Neuron (in vitro differentiated cells): Measurements from ENCODE around the gene MEDAG.

ENCODE experiments used
- H2AFZ ChIP-seq: one replicate; pipeline ENCODE4 v1.6.1; 2013; ENCODE audit warnings: low read depth, mild to moderate bottlenecking, inconsistent platforms, low read length, moderate library complexity
- H3K27me3 ChIP-seq: one replicate; pipeline ENCODE4 v1.6.1; 2013; ENCODE audit warnings: low read length; ENCODE audit not compliant: insufficient read depth
- H3K36me3 ChIP-seq: one replicate; pipeline ENCODE4 v1.6.1; 2013; ENCODE audit warnings: low read length; ENCODE audit not compliant: insufficient read depth
- H3K4me1 ChIP-seq: one replicate; pipeline ENCODE4 v1.6.1; 2013; ENCODE audit warnings: low read length; ENCODE audit not compliant: insufficient read depth
- H3K4me3 ChIP-seq: 2 replicates; pipeline ENCODE4 v1.5.1; 2013; ENCODE audit warnings: mild to moderate bottlenecking, low read length, moderate library complexity
- H3K9me3 ChIP-seq: one replicate; pipeline ENCODE4 v1.6.1; 2013; ENCODE audit warnings: low read length

Gene MEDAG

GRCh38 chr13:30904043-30904442 lies 2.0 kb upstream of the MEDAG start:
- no peaks in the 10 kb centered on the region for H3K9me3 ChIP-seq
- H3K4me1 ChIP-seq: no peaks in the 10 kb centered on the region
- no peak overlapping the region for H3K4me3 ChIP-seq
- H3K36me3 ChIP-seq: no peaks in the 10 kb centered on the region
- H3K27me3 ChIP-seq: no peaks in the 10 kb centered on the region
- H2AFZ ChIP-seq: no peak overlapping the region

- Histone ChIP-seq H3K4me1 (no peaks in the 10 kb centered on the region), H3K4me3 (no peak overlapping the region), H3K36me3 (no peaks in the 10 kb centered on the region)
Observed at GRCh38 chr13:30906411-30907051, 460 bp downstream of the MEDAG start.

GRCh38 chr13:30907121-30907861 lies 1.2 kb downstream of the MEDAG start:
- Histone ChIP-seq H2AFZ (no peak overlapping the region), H3K4me1 (no peaks in the 10 kb centered on the region), H3K4me3 (no peak overlapping the region), H3K36me3 (no peaks in the 10 kb centered on the region), H3K9me3 (no peaks in the 10 kb centered on the region), H3K27me3 (no peaks in the 10 kb centered on the region)

More at GRCh38 chr13:30906411-30907051, 460 bp downstream of the MEDAG start:
- no peaks in the 10 kb centered on the region for H3K9me3 ChIP-seq
- no peaks in the 10 kb centered on the region for H3K27me3 ChIP-seq
- no peak overlapping the region for H2AFZ ChIP-seq

GRCh38 chr13:30908416-30908980 lies 2.4 kb downstream of the MEDAG start:
- no peak overlapping the region for H3K4me3 ChIP-seq
- H3K4me1 ChIP-seq: no peaks in the 10 kb centered on the region
- H3K9me3 ChIP-seq: no peaks in the 10 kb centered on the region
- H3K36me3 ChIP-seq: no peaks in the 10 kb centered on the region
- no peak overlapping the region for H2AFZ ChIP-seq
- no peaks in the 10 kb centered on the region for H3K27me3 ChIP-seq

- Histone ChIP-seq H3K36me3 (no peaks in the 10 kb centered on the region), H3K4me1 (no peaks in the 10 kb centered on the region), H2AFZ (no peak overlapping the region), H3K4me3 (no peak overlapping the region), H3K9me3 (no peaks in the 10 kb centered on the region), H3K27me3 (no peaks in the 10 kb centered on the region)
Observed at GRCh38 chr13:30910676-30911075, 4.6 kb downstream of the MEDAG start.

GRCh38 chr13:30915691-30916541 lies 9.8 kb downstream of the MEDAG start:
- Histone ChIP-seq H3K4me1 (no peaks in the 10 kb centered on the region), H3K36me3 (no peaks in the 10 kb centered on the region), H2AFZ (no peak overlapping the region), H3K27me3 (no peaks in the 10 kb centered on the region), H3K9me3 (no peaks in the 10 kb centered on the region), H3K4me3 (no peak overlapping the region)

GRCh38 chr13:30916991-30917390 lies 10.9 kb downstream of the MEDAG start:
- Histone ChIP-seq H3K4me1 (no peaks in the 10 kb centered on the region), H3K4me3 (no peak overlapping the region), H3K27me3 (no peaks in the 10 kb centered on the region), H3K36me3 (no peaks in the 10 kb centered on the region), H2AFZ (no peak overlapping the region), H3K9me3 (no peaks in the 10 kb centered on the region)

GRCh38 chr13:30918662-30919405 lies 12.8 kb downstream of the MEDAG start:
- H3K36me3 ChIP-seq: no peaks in the 10 kb centered on the region
- no peaks in the 10 kb centered on the region for H3K4me1 ChIP-seq
- no peaks in the 10 kb centered on the region for H3K9me3 ChIP-seq
- H2AFZ ChIP-seq: no peak overlapping the region
- no peak overlapping the region for H3K4me3 ChIP-seq
- no peaks in the 10 kb centered on the region for H3K27me3 ChIP-seq

- Histone ChIP-seq H3K27me3 (no peaks in the 10 kb centered on the region), H3K36me3 (no peaks in the 10 kb centered on the region), H3K9me3 (no peaks in the 10 kb centered on the region), H2AFZ (no peak overlapping the region), H3K4me1 (no peaks in the 10 kb centered on the region), H3K4me3 (no peak overlapping the region)
Observed at GRCh38 chr13:30920162-30920909, 14.3 kb downstream of the MEDAG start.

- Histone ChIP-seq H3K36me3 (no peaks in the 10 kb centered on the region), H3K4me1 (no peaks in the 10 kb centered on the region), H2AFZ (no peak overlapping the region), H3K9me3 (no peaks in the 10 kb centered on the region), H3K4me3 (no peak overlapping the region), H3K27me3 (no peaks in the 10 kb centered on the region)
Observed at GRCh38 chr13:30923418-30923817, 17.3 kb downstream of the MEDAG start.

- no peaks in the 10 kb centered on the region for H3K36me3 ChIP-seq
- H3K27me3 ChIP-seq: no peaks in the 10 kb centered on the region
- no peak overlapping the region for H2AFZ ChIP-seq
- H3K4me1 ChIP-seq: no peaks in the 10 kb centered on the region
- no peak overlapping the region for H3K4me3 ChIP-seq
- H3K9me3 ChIP-seq: no peaks in the 10 kb centered on the region
Observed at GRCh38 chr13:30924721-30925120, 18.6 kb downstream of the MEDAG start.

GRCh38 chr13:30925429-30925828 lies 19.4 kb downstream of the MEDAG start:
- H3K27me3 ChIP-seq: no peaks in the 10 kb centered on the region
- H3K36me3 ChIP-seq: no peaks in the 10 kb centered on the region

More at GRCh38 chr13:30925429-30925828, 19.4 kb downstream of the MEDAG start:
- Histone ChIP-seq H3K4me3 (no peak overlapping the region), H3K9me3 (no peaks in the 10 kb centered on the region), H3K4me1 (no peaks in the 10 kb centered on the region), H2AFZ (no peak overlapping the region)
